Pulmonary artery endothelial cell (primary cell): Measurements from ENCODE around the gene GIPC3. TPM values are rescaled to one million over a fixed set of nuclear protein-coding genes. Genes with fewer than 3 reads are reported as not detected.
"Not testable (repeated sequence)": the region's sequence is repeated elsewhere in the genome, so short reads cannot be mapped to it uniquely, and the experiment has no call there.

Experiments
- DNase-seq: peaks from one replicate; pipeline ENCODE4 v3.0.0-alpha.2; 2011; ENCODE audit warnings: low read depth, low spot score
- total RNA-seq: library from RNA; depleted of rRNA; stranded (reverse); fragments of >200 nt; gene quantifications from 2 replicates; pipeline ENCODE4 v1.2.3, GENCODE V29; 2014

GIPC3 gene
- total RNA-seq, 1 donor from 2014 or later, result 0.53 TPM

GRCh38 chr19:3550947-3551791 is 34.1 kb upstream of the GIPC3 start:
- no peak for DNase-seq

GRCh38 chr19:3551792-3552095 is 33.5 kb upstream of the GIPC3 start:
- DNase-seq, result no peak

GRCh38 chr19:3554254-3555083 is 30.8 kb upstream of the GIPC3 start:
- DNase-seq, result no peak

GRCh38 chr19:3555653-3556422 is 29.4 kb upstream of the GIPC3 start:
- DNase-seq, result no peak

GRCh38 chr19:3556423-3556977 is 28.8 kb upstream of the GIPC3 start:
- no peak for DNase-seq

GRCh38 chr19:3556978-3557460 is 28.3 kb upstream of the GIPC3 start:
- DNase-seq, result no peak

GRCh38 chr19:3557461-3558248 is 27.6 kb upstream of the GIPC3 start, which contains the start of gene MFSD12:
MFSD12 (minus strand) TSS chr19:3557586; CDS start chr19:3557403, 183 bp downstream.
- DNase-seq, result peak; percentile 71

- no peak for DNase-seq
These were observed 21.4 kb upstream of the GIPC3 start for GRCh38 chr19:3563709-3564524.

- DNase-seq, result no peak
These were observed 20.1 kb upstream of the GIPC3 start for GRCh38 chr19:3565139-3565538.

GRCh38 chr19:3570042-3570441 is 15.2 kb upstream of the GIPC3 start:
- not testable (repeated sequence) for DNase-seq

GRCh38 chr19:3570606-3571011 is 14.7 kb upstream of the GIPC3 start:
- DNase-seq, result no peak

GRCh38 chr19:3572132-3572854 is 13.0 kb upstream of the GIPC3 start:
- DNase-seq, result peak; percentile 99

- no peak for DNase-seq
These were observed 12.5 kb upstream of the GIPC3 start, which contains the start of gene HMG20B for GRCh38 chr19:3572855-3573161. HMG20B (plus strand) TSS chr19:3572944; CDS start chr19:3573310, 366 bp downstream.

- DNase-seq, result no peak
These were observed 12.0 kb upstream of the GIPC3 start for GRCh38 chr19:3573162-3573857.

GRCh38 chr19:3573858-3574637 is 11.2 kb upstream of the GIPC3 start:
- DNase-seq, result peak; percentile 94

GRCh38 chr19:3575260-3575741 is 10.0 kb upstream of the GIPC3 start:
- DNase-seq, result no peak

- no peak for DNase-seq
These were observed 9.2 kb upstream of the GIPC3 start for GRCh38 chr19:3575949-3576673.
